T47D (cell line): ENCODE results near the gene MACROD1.

Experiments
- DNase-seq, 2 experiments: peaks; one replicate each; pipeline versions ENCODE4 v3.0.0 to v3.0.0-alpha.2; 2011 to 2012; ENCODE audit warnings: low read depth in 1 of 2, low spot score in 1 of 2
- JUND ChIP-seq: IDR thresholded peaks from 2 replicates; pipeline ENCODE4 v1.6.1; 2012; ENCODE audit warnings: low read depth
- in situ Hi-C: cut with HindIII; loops from 2 replicates; pipeline ENCODE4 v1.10.0; 2016; ENCODE audit warnings: low sequenced_read_pairs, low pct_unique_long_range_greater_than_20kb

The MACROD1 gene

GRCh38 chr11:64045700-64046099 is 120.2 kb downstream of the MACROD1 start:
- TF ChIP-seq JUND, result no peak
- in situ Hi-C loops, result no loop called here
- no peak for DNase-seq

- no peak for TF ChIP-seq JUND
- DNase-seq, result no peak
- in situ Hi-C loops, result no loop called here
Measured at GRCh38 chr11:64044730-64045393, 121.1 kb downstream of the MACROD1 start.

GRCh38 chr11:64043545-64043944 is 122.4 kb downstream of the MACROD1 start:
- no peak for TF ChIP-seq JUND
- in situ Hi-C loops, result no loop called here
- DNase-seq, result no peak

- TF ChIP-seq JUND, result no peak
- in situ Hi-C loops, result no loop called here
Measured at GRCh38 chr11:64042301-64042700, 123.6 kb downstream of the MACROD1 start.

GRCh38 chr11:64041846-64042245 is 124.1 kb downstream of the MACROD1 start:
- TF ChIP-seq JUND, result no peak
- DNase-seq, result no peak
- in situ Hi-C loops, result no loop called here

More at GRCh38 chr11:64042301-64042700, 123.6 kb downstream of the MACROD1 start:
- no peak for DNase-seq

- DNase-seq, result no peak
- in situ Hi-C loops, result no loop called here
- no peak for TF ChIP-seq JUND
Measured at GRCh38 chr11:64040684-64041322, 125.1 kb downstream of the MACROD1 start.

GRCh38 chr11:64039012-64039665 is 126.8 kb downstream of the MACROD1 start:
- in situ Hi-C loops, result no loop called here
- TF ChIP-seq JUND, result no peak
- DNase-seq, result no peak

- in situ Hi-C loops, result no loop called here
- no peak for DNase-seq
- TF ChIP-seq JUND, result no peak
Measured at GRCh38 chr11:64038500-64038899, 127.4 kb downstream of the MACROD1 start.

GRCh38 chr11:64037027-64037634 is 128.8 kb downstream of the MACROD1 start:
- in situ Hi-C loops, result no loop called here
- no peak for DNase-seq

GRCh38 chr11:64036087-64037026 is 129.6 kb downstream of the MACROD1 start:
- TF ChIP-seq JUND, result no peak
- peak in 1 of 2 experiments; percentile 21 for DNase-seq
- in situ Hi-C loops, result no loop called here

More at GRCh38 chr11:64037027-64037634, 128.8 kb downstream of the MACROD1 start:
- no peak for TF ChIP-seq JUND

GRCh38 chr11:64035576-64035975 is 130.3 kb downstream of the MACROD1 start, which contains the start of gene FLRT1:
FLRT1 (plus strand) TSS chr11:64035931; CDS start chr11:64116268, 80,337 bp downstream.
- TF ChIP-seq JUND, result no peak
- in situ Hi-C loops, result no loop called here
- DNase-seq, result no peak

GRCh38 chr11:64035081-64035524 is 130.8 kb downstream of the MACROD1 start:
- DNase-seq, result no peak
- TF ChIP-seq JUND, result no peak
- in situ Hi-C loops, result no loop called here
